GM12801 (cell line): ENCODE results near the gene UBE2E2.

Source experiments
- TF ChIP-seq, protein P1 (sequence below): IDR thresholded peaks from one replicate; pipeline ENCODE4 v1.5.1; 2011; ENCODE audit warnings: control low read depth; ENCODE audit not compliant: insufficient read length; ENCODE audit errors: extremely low read depth

The UBE2E2 gene

DNA sequence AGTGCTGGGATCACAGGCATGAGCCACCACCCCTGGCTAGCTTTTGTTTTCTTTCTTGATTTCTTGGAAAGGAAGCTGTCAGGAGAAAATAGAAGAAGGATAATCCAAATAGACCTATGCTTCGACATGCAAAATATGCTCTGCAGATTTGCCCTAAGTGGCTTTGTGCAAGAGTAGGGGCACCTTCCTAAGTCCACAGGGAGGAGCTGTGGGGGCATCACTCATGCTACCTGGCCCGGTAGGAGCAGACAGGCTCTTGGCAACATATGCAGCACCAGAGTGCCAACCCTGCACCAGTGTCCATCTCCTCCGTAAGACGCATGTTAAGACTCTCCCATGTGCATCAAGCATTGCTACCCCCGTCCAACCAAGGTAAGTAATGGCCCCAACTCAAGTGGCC is 411.9 kb downstream of the UBE2E2 start:
- TF ChIP-seq, protein P1, sequence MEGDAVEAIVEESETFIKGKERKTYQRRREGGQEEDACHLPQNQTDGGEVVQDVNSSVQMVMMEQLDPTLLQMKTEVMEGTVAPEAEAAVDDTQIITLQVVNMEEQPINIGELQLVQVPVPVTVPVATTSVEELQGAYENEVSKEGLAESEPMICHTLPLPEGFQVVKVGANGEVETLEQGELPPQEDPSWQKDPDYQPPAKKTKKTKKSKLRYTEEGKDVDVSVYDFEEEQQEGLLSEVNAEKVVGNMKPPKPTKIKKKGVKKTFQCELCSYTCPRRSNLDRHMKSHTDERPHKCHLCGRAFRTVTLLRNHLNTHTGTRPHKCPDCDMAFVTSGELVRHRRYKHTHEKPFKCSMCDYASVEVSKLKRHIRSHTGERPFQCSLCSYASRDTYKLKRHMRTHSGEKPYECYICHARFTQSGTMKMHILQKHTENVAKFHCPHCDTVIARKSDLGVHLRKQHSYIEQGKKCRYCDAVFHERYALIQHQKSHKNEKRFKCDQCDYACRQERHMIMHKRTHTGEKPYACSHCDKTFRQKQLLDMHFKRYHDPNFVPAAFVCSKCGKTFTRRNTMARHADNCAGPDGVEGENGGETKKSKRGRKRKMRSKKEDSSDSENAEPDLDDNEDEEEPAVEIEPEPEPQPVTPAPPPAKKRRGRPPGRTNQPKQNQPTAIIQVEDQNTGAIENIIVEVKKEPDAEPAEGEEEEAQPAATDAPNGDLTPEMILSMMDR = no peak

DNA sequence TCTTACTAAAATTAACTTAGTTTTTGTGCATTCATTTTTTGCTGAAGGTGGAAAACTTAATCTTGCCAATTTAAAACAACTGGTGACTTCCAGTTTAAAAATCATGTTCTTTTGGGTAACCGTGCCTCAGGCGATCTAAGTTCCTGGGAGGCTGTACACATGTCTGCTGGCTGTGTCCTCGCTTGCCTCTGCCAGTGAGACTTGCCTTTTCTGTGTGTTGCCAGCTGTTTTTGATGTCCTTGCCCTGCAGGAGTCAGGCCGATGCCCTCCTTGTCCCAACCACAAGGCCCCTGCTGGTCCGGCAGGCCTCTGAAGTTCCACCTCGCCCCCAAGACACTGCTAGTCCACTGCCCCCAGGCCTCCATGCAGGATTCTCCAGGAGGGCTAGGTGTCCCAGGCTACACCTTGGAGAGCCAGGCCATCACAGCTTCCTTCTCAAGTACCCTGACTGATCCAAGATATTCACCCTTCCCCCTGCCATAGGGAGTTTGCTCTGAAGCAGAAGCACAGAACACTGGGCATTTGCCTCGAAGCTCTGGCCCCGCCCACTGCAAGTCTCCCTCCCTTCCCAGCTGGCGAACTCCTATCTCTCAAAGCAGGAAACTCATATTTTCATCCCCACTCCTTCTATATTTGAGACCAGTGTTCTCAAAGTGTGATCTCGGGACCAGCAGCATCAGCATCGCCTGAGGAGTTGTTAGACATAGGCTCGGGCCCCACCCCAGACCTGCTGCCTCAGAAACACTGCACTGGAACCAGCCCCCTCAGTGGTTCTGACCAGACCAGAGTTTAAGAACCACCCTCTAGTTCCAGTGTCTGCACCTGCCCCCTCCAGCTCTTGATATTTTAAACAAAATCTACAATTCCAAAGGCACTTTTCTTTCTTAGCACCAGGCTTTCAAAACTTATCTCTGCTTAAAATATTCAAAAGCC is 416.8 kb downstream of the UBE2E2 start:
- TF ChIP-seq, protein P1 = no peak

DNA sequence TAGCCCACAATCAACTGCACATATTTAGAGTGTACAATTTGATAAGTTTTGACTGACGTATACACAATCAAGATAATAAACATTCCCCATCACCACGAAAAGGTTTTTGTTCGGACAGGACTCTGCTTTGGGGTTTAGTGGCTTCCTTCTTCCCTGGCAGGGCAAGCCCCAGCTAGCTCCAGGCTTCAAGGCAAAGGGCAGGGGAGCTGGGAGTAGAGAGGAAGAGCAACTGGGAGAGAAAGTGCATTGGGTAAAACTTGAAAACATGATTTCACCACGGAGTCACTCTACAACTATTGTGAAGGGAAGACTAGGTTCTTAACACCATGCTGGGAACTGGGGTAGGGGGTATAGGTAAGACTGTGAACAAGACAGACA is 417.5 kb downstream of the UBE2E2 start:
- TF ChIP-seq, protein P1 = no peak

DNA sequence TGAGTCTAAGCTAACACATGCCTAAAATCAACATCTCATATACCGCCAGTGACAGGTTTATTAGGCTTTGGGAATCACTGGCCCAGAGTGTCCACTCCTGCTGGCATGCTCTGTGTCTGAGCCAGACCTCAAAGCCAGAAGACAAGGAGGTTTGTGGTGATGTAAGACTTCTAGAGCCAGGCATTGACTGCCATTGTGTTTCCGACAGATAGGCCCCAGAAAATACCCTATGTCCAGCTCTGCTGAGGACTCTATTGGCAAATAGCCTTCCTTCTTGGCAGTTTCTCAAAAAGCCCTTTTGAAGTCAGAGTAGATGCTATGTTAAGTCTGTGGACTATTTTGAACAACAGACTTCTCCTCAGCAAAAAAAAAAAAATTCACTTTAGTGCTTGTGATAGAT is 420.7 kb downstream of the UBE2E2 start:
- TF ChIP-seq, protein P1 = no peak

DNA sequence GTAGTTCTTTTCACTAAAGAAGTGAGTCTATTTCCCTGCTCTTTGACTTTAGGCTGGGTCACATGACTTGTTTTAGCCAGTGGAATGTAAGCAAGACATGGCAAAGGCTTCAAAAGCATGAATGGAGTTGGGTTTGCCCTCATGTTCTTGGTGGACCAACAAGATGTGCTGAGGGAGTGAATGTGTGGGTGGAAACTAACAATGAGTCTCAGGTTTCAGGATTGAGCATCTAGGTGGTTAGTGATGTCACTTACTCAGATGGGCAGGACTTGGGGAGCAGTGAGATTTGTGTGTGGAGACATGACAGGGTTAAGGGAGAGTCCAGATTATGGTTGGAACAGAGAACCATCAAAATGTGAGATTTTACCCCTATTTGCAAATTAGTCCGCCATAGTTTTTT is 421.2 kb downstream of the UBE2E2 start:
- TF ChIP-seq, protein P1 = no peak

DNA sequence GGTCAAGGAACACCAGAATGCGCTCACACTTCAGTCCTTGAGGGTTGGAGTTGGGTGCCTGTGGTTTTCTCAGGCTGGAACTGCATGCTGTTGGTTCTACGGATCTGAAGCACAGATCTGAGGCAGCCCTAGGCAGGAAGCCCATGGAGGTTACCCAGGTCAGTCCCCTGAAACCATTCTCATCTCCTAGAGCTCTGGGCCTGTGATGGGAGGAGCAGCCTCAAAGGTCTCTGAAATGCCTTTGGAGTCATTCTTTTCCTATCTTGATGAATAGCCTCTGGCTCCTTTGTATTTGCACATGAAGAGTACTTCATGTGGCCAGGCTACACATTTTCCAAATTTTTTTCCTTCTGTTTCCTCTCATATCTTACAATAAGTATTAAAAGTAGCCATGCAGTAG is 423.3 kb downstream of the UBE2E2 start:
- TF ChIP-seq, protein P1 = no peak

DNA sequence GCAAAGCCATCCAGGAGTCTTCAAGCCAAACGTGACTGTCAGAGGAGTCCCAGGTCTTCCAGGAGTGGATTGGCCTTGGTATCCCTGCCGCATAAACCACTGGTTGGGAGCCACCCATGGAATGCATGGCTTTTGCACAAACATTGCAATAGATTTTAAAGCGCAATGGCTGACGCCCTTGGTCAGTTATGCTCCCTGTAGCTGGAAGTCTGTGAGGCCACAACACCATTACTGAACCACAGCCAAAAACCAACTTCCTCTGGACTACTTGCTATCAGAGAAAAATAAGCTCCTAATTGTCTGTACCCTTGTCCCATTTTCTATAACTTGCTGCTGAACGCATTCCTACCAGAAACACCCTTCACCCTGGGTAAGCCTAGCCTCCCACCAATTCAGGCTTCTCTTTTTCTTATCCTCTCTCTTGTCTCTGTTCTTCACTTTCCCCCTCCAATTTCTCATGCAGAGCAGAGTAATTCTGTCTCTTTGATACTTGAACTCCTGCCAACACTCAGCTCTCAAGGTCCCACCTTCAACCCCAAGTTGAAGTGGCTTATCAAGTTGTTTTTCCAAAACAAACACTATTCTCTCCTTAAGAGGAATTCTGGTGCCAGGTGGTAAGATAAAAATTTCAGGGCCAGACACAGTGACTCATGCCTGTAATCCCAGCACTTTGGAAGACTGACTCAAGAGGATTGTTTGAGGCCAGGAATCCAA is 426.2 kb downstream of the UBE2E2 start:
- TF ChIP-seq, protein P1 = no peak
